Activated CD8-positive, alpha-beta memory T cell treated with anti-CD3 and anti-CD28 coated beads, Interleukin-2, amount 50 U/mL, for 1 hour (primary cell): Measurements from ENCODE around the gene TMCC1.
"Not testable (repeated sequence)": the region's sequence is repeated elsewhere in the genome, so short reads cannot be mapped to it uniquely, and the experiment has no call there.

ENCODE experiments used
- DNase-seq: peaks from one replicate; pipeline ENCODE4 v3.0.0-alpha.2; 2020; ENCODE audit errors: extremely low read depth

TMCC1 gene

GRCh38 chr3:129622933-129623332 is 270.6 kb downstream of the TMCC1 start:
- DNase-seq, result no peak

GRCh38 chr3:129622226-129622874 is 271.2 kb downstream of the TMCC1 start:
- no peak for DNase-seq

GRCh38 chr3:129621626-129622225 is 271.8 kb downstream of the TMCC1 start:
- no peak for DNase-seq

- DNase-seq, result no peak
Observed at GRCh38 chr3:129620828-129621559, 272.5 kb downstream of the TMCC1 start.

- no peak for DNase-seq
Observed at GRCh38 chr3:129619726-129620162, 273.8 kb downstream of the TMCC1 start.

- no peak for DNase-seq
Observed at GRCh38 chr3:129618901-129619671, 274.4 kb downstream of the TMCC1 start.

GRCh38 chr3:129618186-129618820 is 275.2 kb downstream of the TMCC1 start:
- DNase-seq, result no peak

- no peak for DNase-seq
Observed at GRCh38 chr3:129617381-129618185, 275.9 kb downstream of the TMCC1 start.

GRCh38 chr3:129616713-129617112 is 276.8 kb downstream of the TMCC1 start:
- DNase-seq, result no peak

GRCh38 chr3:129616291-129616690 is 277.2 kb downstream of the TMCC1 start:
- no peak for DNase-seq

- DNase-seq, result no peak
Observed at GRCh38 chr3:129615751-129616281, 277.7 kb downstream of the TMCC1 start.

GRCh38 chr3:129614927-129615363 is 278.6 kb downstream of the TMCC1 start:
- no peak for DNase-seq

- DNase-seq, result no peak
Observed at GRCh38 chr3:129614435-129614834, 279.1 kb downstream of the TMCC1 start.

GRCh38 chr3:129613367-129613740 is 280.2 kb downstream of the TMCC1 start:
- no peak for DNase-seq

GRCh38 chr3:129612534-129613366 is 280.8 kb downstream of the TMCC1 start:
- no peak for DNase-seq

- no peak for DNase-seq
Observed at GRCh38 chr3:129611812-129612533, 281.5 kb downstream of the TMCC1 start.

- no peak for DNase-seq
Observed at GRCh38 chr3:129611446-129611800, 282.1 kb downstream of the TMCC1 start.

- not testable (repeated sequence) for DNase-seq
Observed at GRCh38 chr3:129610794-129611445, 282.6 kb downstream of the TMCC1 start.

GRCh38 chr3:129610276-129610675 is 283.2 kb downstream of the TMCC1 start:
- DNase-seq, result no peak
